ENCODE measurements around the gene IFI27L2.

The IFI27L2 gene

DNA sequence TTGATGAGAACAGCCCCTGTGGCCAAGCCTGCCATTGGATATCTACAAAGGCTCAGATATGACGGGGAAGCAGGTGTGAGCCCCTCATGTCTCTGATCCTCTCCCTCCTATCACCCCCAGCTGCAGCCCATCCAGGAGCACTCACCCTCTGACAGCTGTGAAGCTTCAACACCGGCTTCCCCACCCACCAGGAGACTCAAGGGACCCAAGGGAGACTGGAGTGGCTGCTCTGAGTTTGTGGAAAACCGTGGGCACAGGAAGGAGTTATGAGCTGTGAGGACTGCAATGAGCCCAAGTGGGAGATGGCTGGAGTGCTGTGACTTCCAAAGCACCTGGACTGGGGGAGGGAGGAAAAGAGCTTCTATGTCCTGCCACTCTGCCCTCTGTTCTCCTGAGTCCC, 7.9 kb downstream of the IFI27L2 start:
- DNase-seq = no peak

DNA sequence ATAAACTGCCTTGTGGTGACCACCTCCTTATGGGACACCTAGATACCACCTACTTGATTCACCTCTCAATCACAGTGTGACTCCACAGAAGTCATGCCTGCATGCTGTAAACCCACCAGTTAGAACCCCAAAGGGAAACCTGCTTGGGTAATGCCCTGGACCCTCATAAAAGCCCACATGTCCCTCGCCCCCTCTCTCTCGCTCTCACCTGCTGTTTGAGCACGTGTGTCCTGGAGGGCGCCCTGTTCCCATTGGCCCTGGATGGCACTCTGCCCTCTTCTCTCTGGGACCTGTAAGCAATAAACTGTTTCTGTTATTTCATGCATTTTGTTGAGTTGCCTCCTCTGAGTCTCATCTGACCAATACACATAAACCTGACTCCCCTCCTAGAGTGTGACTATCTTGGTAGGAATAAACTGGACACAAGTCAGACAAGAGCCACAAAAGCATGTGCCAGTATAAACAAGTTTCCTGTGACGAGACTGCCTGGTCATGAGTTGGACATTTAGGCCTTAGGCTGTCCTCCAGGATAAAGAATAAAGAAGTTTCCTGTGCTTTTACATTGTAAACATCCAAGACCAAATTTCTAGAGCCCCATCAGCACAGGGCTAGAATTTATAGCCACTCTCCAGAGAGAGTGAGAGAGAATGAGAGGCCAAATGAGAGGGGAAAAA, 8.6 kb downstream of the IFI27L2 start:
- DNase-seq = no peak

DNA sequence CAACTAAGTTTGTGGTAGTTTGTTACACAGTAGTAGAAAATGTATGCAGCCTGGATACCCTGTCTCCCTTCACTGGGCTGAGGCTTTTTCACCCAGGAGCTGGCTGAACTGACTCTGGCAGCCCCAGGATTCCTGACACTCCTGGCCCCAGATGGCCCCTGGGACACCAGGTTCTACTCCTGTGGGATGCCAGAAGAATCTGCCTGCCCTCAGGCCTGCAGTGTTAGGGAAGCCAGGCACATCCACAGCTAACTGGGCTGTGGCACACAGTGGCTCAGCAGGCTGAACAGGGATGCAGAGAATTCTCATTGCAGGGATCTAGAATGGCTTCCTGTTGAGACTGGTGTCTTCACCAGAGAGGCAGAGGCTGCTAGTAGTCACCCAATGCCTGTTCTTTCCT, 10.3 kb downstream of the IFI27L2 start:
- no peak for DNase-seq

DNA sequence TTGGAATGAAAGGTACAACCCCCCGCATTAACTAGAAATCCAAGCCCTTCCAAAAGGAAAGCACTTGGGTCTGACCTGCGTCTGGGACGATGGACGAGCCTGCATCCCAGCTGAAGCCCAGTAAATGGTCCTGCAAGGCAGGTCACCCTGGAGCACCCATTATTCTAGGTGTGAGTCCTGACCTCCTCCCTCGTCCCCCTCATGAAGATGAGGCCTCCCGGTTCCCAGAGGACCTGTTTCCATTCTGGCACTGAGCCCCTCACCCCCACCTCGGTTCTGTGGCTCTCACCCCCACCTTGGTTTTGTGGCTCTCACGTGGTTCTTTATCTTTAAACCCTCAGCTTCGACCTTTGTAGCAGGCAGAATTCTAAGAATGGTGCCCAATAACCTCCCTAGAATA, 11.5 kb downstream of the IFI27L2 start:
- no peak for DNase-seq

DNA sequence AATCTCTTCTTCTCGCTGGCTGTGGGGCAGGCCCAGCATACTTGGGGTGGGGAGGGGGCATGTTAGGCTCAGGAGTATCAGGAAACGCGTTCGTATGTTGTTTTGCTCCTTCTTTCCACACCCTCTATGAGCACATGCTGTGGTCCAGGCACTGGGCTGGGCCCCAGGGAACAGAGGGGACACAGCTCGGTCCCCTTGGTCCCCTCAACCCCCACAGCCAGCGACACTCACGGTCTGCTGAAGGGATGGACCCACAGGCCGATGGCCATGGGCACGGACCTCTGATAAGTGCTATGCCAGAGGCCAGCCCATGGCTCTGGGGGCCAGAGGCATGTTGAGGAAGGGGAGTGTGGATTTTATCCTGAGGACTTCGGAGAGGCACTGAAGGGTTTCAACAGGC, 12.7 kb downstream of the IFI27L2 start:
- DNase-seq = no peak

DNA sequence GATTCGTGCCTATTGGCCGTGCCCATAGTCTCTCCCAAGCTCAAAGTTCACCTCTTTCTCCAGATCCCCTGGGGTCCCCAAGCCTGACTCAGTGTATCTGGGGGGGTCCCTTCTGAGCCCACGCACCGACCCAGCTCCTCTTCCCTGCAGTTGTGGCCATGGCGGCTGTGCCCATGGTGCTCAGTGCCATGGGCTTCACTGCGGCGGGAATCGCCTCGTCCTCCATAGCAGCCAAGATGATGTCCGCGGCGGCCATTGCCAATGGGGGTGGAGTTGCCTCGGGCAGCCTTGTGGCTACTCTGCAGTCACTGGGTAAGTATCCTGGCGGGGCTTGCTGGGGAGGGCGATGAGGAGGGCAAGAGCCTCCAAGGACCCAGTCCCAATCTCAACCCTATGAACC, 13.8 kb downstream of the IFI27L2 start:
- no peak for DNase-seq

DNA sequence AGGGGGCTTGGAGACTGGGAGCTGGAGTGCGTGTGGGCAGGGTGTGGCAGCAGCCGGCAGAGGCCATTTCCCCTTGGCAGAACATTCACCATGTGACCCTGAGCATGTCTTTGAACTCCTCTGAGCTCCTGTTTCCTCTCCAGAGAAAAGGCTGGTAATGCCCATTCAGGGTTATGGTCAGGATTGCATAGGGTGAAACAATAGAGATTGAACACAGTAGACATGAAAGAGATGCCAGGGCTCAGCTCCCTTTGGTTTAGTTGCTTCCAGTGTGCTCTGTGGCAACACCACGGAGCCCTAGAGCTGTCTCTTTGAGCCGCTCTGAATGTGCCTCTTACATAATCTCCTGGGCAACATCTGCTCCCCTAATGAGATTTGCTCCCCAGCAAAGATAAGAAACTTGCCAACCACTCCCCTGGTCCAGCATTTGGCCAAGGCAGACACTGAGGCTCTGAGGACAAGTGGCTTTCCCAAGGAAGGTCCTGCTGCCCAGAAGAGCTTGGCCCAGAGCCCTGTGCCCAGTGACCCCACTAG, 14.3 kb downstream of the IFI27L2 start:
- no peak for DNase-seq

DNA sequence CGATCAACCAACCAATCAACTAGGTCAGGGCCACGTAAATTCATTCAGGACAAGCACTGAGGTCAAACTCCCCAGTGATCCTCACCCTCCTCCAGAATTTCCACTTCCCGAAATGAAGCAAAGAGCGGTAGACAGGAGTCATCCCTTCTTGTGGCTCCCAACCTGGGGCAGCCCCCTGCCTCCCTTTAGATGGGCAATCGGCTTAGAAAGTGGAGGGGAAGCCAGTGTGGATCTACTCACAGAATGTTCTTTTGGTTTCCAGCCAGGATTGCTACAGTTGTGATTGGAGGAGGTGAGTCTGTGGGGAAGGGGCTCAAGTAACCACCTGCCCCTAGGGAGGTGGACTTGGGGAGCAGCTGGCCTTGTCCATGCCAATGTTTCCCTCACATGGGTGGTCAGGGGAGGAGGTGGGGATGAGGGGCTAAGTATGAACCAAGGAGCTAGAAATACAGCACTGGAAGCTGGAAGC, 14.8 kb downstream of the IFI27L2 start:
- no peak for DNase-seq

DNA sequence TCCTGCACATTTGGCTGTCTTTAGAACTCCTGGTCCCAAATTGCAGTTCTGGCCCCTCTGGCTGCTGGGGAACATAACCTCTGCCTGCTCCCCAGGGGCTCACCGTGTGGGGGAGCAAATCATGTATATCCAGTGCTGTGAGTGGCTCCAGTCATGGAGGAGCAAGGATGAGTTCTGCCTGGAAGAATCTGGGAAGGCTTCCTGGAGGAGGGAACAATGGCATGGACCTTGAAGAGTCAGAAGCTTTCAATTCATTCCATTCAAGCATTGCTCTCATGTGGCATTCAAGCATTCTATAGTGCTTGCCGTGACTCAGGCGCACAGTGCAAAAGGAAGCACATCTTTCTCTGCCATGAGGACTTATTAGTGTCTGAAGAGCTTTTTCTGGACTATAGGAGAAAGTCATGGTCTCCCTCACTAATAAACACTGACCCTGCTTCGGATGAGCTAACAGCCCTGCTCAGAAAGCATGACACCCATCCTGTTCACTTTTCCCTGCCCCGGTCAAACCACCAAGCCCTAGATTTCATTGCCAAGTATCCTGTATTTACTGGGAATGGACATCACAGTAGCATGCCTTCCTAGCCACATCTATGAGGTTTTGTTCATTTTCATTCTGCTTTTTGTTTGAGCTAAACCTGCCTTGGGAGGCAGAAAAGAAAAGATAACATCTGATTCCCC, 15.4 kb downstream of the IFI27L2 start:
- no peak for DNase-seq

DNA sequence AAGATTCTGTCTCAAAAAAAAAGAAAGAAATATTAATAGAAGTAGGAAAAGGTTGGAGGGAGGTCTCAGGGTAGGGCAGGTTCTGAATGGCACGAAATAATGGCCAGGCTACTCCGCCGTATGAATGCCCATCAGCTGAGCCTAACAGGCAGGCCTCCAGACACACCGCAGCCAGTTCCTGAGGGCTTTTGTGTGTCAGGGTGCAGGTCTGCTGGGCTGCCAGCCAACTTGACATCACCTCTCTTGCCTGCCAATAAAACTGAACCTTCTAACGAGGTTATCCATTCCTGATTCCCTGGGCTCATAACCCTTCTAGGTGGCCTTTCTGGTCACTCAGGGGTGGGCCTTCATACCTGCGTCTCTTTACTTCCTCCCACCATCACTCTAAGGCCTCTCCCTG, 15.9 kb downstream of the IFI27L2 start:
- no peak for DNase-seq

DNA sequence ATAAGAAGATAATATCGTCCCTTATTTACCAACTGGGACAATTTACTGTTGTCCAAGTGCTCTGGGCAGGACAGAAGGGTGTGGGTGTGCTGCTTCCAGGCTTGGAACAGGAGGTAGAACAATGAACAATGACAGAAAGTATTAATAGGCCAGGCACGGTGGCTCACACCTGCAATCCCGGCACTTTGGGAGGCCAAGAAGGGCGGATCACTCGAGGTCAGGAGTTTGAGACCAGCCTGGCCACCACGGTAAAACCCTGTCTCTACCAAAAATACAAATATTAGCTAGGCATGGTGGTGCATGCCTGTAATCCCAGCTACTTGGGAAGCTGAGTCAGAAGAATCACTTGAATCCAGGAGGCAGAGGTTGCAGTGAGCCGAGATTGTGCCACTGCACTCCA, 16.3 kb downstream of the IFI27L2 start:
- no peak for DNase-seq

DNA sequence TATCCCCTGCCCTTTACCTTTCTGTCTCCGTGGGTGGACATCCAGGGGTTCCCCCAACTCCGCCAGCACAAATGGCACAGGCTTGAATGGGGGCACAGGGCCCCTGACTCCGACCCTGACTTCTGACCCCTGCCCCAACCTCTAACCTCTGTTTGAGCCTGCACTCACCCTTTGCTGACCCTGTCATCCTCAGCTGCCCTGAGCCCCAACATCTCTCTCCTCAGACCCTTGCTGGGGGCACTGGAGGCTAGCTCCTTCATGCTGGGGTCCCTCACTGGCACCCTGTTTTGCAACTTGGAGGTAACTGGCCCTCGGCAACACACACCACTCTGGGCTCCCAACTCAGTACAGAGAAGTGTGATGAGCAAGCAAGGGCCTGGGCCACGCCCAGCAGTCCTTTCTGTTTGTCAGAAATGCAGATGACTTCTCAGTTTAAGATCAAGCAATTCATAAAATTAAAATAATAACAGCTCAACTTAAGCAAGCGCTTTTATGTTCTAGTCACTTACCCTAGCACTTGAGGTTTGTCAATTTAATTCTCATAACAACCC, 16.8 kb downstream of the IFI27L2 start:
- no peak for DNase-seq

DNA sequence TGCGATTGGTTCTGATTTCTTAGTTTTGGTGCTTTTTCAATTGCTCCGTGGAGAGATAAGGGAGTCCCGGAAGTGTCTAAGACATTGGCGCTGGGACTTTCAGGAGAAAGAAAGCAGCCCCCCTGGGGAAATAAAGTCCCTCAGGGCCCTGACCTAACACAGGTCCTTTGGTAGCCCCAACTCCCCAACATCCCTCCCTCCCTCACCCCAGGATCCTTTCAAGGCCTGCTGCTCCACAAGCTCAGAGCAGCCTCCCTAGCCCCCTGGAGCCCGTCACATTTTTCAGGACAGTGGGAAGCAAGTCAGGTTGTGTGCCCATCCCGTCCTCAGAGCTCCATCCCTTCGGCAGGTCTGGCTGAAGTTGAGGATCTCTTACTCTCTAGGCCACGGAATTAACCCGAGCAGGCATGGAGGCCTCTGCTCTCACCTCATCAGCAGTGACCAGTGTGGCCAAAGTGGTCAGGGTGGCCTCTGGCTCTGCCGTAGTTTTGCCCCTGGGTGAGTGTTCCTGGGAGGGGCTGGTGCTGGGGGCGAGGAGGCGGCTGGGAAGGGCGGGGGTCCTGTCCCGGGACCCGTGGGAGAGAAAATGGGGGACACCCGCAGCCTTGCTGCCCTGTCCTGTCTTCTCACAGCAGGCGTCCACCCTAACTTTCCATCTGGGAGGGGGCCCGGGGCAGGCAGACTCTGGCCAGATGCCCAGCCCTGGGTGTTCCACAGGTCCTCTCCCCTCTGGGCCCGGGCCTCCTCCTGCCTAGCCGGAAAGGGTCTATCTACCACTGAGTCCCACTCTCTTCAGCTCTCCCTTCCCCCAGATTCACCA, 17.9 kb downstream of the IFI27L2 start:
- DNase-seq = no peak

DNA sequence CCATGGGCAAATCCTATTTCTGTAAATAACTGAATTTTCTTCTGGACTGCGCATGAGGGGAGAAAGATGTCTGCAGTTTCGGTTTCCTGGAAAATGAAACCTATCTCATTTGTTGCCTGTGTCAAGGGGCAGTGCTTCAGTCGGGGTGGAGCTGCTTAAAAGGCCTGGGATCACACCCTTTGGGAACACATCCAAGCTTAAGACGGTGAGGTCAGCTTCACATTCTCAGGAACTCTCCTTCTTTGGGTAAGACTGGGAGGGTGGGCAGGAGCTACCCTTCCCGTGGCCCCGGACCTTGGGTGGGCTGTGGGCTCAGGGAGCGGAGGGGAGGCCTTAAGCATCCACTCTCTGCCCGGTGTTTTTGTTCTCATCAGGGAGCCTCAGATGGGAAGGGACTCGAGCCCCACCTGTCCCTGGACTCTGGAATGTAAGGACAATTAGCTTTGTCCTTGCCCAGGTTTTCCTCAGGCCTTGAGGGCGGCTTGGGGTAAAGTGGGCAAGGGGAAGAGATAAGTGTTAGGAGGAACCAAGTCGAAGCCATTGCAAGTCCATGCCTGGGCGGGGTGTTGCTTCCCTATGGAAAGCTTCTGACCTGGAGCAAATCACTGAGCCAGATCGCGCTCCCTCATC, 18.7 kb downstream of the IFI27L2 start, which contains the start of gene IFI27:
IFI27 (plus strand) TSS at position 185 of the 630 bp plus-strand sequence.
- DNase-seq = no peak

DNA sequence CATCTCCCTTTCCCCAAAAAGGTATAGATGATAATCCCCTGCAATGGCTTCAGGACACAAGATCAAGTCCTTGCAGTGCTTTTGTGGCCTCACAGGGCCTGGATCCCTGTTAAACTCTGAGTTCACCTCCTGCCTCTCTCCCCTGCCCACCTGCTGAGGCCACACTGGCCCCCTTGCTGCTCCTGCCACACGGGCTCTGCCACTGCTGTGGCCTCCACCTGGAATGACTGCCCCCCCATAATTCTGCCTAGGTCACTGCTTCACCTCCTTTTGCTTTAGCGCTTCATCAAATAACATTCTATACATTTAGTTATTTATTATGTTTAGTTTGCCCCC, 19.5 kb downstream of the IFI27L2 start:
- no peak for DNase-seq

DNA sequence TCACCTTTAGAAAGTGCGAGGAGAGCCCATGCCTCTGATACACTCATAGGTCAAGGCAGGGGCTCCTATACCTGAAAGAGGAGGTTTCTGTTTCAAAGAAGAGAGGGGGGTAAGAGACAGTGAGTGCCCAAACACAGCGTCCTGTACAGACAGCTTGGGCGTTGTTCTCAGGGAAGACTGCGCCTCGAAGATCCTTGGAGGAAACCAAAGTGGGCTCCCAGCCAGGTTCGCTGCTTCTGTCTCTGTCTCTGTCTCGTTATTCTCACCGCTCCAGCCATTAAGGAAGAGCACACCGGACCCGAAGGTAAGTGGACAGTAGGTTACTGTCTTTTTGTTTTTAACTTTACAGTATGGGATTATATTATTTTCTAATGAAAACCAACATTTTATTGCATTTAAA, 24.7 kb downstream of the IFI27L2 start:
- no peak for DNase-seq

DNA sequence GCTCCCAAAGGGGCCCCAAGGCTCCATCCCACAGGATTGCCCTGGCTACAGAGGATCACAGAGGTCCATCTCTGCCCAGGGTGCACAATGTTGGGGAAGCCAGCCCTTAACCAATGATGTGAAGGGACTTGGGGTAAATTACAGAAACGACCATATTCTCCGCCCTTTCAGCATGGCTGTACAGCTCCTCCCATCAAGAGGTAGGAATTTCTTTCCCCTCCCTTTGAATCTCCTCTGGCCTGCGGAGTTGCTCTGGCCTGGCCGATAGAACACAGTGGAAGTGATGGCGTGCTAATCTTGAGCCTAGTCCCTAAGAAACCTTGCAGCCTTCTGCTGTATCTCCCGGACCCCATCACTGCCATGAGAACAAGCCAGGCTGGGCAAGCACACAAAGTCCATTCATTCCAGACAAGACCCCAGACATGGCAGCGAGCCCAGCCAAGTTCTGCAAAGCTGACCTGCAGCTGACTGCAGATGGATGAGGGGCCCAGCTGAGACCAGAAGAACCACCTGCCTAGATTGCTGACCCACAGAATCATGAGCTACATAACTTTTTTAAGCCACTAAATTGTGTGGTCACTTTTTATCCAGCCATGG, 25.8 kb downstream of the IFI27L2 start:
- no peak for DNase-seq

DNA sequence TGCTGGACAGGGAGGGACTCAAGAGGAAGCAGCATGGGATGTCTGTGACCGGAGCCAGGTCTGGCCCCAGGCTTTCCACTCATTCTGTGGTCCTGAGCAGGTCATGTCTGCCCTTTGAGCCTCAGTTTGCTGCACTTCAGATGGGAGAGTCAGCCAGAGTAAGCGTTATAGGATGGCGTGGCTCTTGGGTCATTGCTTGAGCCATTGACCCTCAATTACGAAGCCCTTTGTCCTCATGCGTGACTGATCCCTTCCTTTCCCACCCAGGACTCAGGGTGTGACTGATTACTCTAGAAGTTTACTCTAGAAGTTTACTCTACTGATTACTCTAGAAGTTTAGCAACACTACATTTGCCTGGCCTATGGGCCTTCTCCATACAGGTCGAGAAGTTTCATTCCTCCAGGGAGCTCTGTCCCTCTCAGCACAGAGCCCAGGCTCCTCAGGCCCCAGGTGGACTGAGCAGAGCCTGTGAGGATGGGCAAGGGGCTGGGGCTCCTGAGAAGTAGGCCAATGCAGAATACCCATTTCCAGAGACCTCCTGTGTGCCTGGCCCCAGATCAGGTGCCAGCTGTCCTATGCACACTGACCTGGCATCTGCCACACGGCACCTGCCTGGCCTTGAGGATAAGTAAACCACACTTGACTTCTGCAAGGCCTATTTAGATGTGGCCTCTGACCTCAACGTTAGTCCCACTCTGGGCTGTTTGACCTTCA, 26.5 kb downstream of the IFI27L2 start:
- DNase-seq = no peak

DNA sequence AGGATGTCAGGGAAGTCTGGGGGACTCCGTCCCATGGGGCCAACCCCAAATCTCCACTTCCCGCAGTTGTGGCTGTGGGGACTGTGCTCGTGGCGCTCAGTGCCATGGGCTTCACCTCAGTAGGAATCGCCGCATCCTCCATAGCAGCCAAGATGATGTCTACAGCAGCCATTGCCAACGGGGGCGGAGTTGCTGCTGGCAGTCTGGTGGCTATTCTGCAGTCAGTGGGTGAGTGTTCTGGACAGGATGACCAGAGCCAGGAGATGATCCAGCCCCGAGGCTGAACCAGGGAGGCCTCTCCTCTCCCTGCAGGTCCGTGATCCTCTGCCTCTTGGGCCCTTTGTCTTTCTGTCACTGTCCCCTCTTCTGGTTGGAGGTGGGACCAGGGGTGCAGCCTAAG, 27.7 kb downstream of the IFI27L2 start:
- DNase-seq = no peak

DNA sequence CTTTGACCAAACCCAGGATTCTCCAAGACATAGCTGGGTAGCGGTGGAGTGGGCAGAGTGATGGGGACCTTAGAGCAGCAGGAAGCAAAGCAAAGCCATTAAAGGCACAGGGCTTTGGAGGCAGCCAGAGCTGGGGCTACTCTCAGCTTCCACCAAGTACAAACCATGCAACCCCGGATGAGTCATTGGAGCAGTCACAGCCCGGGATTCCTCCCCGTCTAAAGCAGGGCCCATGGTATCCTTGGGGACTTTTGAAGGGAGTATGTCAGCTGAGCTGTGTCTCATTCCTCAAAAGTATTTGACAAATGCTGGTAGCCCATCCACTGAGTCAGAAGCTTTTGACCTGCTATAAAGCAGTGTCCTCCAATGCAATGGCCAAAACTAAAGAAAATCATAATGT, 28.6 kb downstream of the IFI27L2 start:
- no peak for DNase-seq

DNA sequence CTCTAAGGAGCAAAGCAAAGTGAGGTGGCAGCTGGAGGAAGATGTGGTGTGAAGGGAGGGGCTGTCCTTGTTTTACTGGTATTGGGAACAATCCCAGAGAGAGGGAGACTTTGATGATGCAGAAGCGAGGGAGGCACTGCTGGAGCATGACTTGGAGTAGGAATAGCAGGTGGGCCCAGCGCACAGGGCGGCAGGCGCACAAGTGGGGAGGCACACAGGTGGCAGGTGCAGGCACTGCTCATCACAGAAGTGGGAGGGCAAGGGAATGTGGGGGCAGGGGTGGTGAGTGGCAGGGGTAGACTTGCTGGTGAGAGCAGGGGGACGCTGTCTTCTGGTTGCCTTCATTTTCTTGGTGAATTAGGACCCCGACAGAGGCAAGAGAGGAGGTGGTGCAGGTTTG, 30.4 kb downstream of the IFI27L2 start:
- no peak for DNase-seq
